ACC112 (cell line): ENCODE data around the gene SERINC5.

Experiments used
- H2AFZ ChIP-seq: fragments of 200-600 bp; sonication (generic); one replicate; pipeline ENCODE4 v1.6.0; 2017; ENCODE audit warnings: antibody characterized with exemption, low read length; ENCODE audit not compliant: unreplicated experiment
- H3K27ac ChIP-seq: fragments of 200-600 bp; sonication (generic); 2 replicates; pipeline ENCODE4 v1.5.1; 2014; ENCODE audit warnings: low read depth, mild to moderate bottlenecking, antibody characterized with exemption, low read length, moderate library complexity
- H3K27me3 ChIP-seq: fragments of 200-600 bp; sonication (generic); 2 replicates; pipeline ENCODE4 v1.6.1; 2014; ENCODE audit warnings: mild to moderate bottlenecking, antibody characterized with exemption, low read length, moderate library complexity, mixed read lengths; ENCODE audit not compliant: insufficient read depth
- H3K36me3 ChIP-seq: fragments of 200-600 bp; sonication (generic); 2 replicates; pipeline ENCODE4 v1.6.1; 2016; ENCODE audit warnings: mild to moderate bottlenecking, antibody characterized with exemption, low read length, moderate library complexity, mixed read lengths; ENCODE audit not compliant: insufficient read depth
- H3K4me1 ChIP-seq: fragments of 200-600 bp; sonication (generic); one replicate; pipeline ENCODE4 v1.6.1; 2016; ENCODE audit warnings: low read length, mixed read lengths; ENCODE audit not compliant: insufficient read depth, unreplicated experiment, control insufficient read depth
- H3K4me3 ChIP-seq: fragments of 200-600 bp; sonication (generic); 2 replicates; pipeline ENCODE4 v1.5.1; 2014; ENCODE audit warnings: mild to moderate bottlenecking, low read depth, low read length
- H3K79me2 ChIP-seq: fragments of 200-600 bp; sonication (generic); one replicate; pipeline ENCODE4 v1.6.0; 2016; ENCODE audit warnings: low read length; ENCODE audit not compliant: control insufficient read depth, unreplicated experiment, insufficient read depth

SERINC5 gene

DNA sequence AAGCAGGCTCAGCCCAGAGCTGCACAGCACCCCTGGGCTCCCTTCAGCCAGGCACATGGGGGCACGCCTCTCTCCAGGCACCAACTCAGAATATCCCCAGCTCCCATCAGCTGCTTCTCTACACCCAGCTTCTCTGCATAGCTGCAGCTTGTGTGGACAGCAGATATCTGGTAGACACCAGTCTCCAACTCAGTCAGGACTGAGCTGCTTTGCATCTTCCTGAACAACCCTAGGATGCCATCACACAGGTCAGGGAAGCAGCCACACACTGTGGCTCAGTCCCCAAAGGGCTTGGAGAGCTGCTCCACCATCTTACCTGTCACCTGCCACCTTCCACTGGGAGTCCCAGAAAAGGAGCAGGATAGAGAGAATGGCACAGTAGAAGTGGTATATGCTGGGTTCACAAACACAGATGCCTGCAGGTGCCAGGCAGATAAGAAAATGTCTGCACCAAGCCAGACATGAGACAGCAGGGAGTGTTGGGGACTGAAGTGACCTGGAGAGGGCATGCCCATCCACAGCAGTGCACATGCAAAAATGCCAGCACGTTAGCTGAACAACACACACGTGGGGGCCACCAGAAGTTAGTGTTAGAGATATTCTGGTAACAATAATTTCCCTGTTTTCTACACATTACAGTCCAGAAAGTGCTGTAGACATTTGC is 178.7 kb downstream of the SERINC5 start:
- H3K27ac ChIP-seq: no peak overlapping the region
- H3K4me1 ChIP-seq: no peaks in the 10 kb centered on the region
- no peak overlapping the region for H3K4me3 ChIP-seq
- no peak overlapping the region for H2AFZ ChIP-seq
- H3K36me3 ChIP-seq: no peaks in the 10 kb centered on the region
- no peaks in the 10 kb centered on the region for H3K79me2 ChIP-seq
- no peaks in the 10 kb centered on the region for H3K27me3 ChIP-seq

GRCh38 chr5:80076131-80077050 is 179.5 kb downstream of the SERINC5 start:
- H3K79me2 ChIP-seq: no peaks in the 10 kb centered on the region

GRCh38 chr5:80072103-80073073 is 183.5 kb downstream of the SERINC5 start:
- Histone ChIP-seq H3K79me2 (no peaks in the 10 kb centered on the region), H3K36me3 (no peaks in the 10 kb centered on the region), H3K4me1 (no peaks in the 10 kb centered on the region), H3K27me3 (0 out of 2 replicates have a peak, but pooled peaks cover 3% of the 10 kb centered on the region), H3K4me3 (no peak overlapping the region), H3K27ac (no peak overlapping the region), H2AFZ (no peak overlapping the region)

More at GRCh38 chr5:80076131-80077050, 179.5 kb downstream of the SERINC5 start:
- no peaks in the 10 kb centered on the region for H3K4me1 ChIP-seq
- no peak overlapping the region for H3K4me3 ChIP-seq
- no peaks in the 10 kb centered on the region for H3K36me3 ChIP-seq
- H3K27me3 ChIP-seq: 0 out of 2 replicates have a peak, but pooled peaks cover 3% of the 10 kb centered on the region
- H3K27ac ChIP-seq: no peak overlapping the region
- no peak overlapping the region for H2AFZ ChIP-seq

DNA sequence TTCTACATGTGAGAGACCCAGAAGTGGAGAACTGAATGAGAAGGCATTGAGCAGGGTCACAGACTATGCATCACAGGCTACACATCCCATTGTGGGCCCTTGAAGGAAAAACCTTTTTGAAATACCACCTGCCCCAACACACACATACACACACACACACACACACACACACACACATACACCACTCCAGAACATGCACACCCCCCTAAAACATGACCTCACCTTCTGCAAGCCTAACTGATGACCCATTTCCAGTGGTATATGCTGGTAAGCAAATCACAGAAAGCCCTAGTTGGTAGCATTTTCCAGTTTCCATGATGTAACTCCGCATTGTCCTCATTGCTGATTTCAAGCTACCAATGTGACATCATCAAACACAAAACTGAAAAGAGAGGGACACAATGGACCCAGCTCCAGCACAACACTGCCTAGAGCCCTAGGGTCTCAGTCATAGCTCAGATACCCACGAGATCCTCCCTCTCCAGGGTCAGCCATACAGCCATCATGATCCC is 184.3 kb downstream of the SERINC5 start:
- Histone ChIP-seq H3K4me3 (no peak overlapping the region), H3K4me1 (no peaks in the 10 kb centered on the region), H3K27me3 (0 out of 2 replicates have a peak, but pooled peaks cover 3% of the 10 kb centered on the region), H3K27ac (no peak overlapping the region), H3K79me2 (no peaks in the 10 kb centered on the region), H2AFZ (no peak overlapping the region), H3K36me3 (no peaks in the 10 kb centered on the region)

DNA sequence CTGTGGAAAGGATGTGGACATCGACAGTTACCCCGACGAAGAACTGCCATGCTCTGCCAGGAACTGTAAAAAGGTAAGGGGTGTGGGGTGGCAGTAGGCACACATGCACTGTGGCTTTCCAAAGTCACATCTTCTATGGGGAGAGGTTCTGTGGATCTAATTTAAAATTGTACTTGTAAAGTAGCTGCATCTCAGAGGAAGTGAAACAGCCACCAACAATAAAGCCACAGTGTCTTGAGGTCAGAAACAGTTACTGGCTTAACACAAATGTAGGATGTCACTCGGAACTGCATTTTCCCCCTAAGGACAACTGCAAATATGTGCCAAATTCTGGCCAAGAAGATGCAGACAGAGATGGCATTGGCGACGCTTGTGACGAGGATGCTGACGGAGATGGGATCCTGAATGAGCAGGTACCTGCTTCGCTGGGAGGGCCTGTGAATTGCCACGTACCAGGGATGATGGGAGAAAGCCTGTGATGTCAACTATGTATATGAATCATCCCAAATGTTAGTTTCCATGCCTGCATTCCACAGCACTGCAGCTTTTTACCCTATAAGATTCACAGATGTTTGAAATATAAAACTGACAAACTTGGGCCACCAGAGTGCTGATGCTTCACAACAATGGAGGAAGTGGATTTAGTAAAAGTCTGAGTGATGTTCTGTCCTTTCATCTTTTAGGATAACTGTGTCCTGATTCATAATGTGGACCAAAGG is 185.4 kb downstream of the SERINC5 start:
- H3K27me3 ChIP-seq: 0 out of 2 replicates have a peak, but pooled peaks cover 3% of the 10 kb centered on the region
- no peak overlapping the region for H2AFZ ChIP-seq
- no peak overlapping the region for H3K27ac ChIP-seq
- no peaks in the 10 kb centered on the region for H3K36me3 ChIP-seq
- no peaks in the 10 kb centered on the region for H3K4me1 ChIP-seq
- H3K4me3 ChIP-seq: no peak overlapping the region
- no peaks in the 10 kb centered on the region for H3K79me2 ChIP-seq

DNA sequence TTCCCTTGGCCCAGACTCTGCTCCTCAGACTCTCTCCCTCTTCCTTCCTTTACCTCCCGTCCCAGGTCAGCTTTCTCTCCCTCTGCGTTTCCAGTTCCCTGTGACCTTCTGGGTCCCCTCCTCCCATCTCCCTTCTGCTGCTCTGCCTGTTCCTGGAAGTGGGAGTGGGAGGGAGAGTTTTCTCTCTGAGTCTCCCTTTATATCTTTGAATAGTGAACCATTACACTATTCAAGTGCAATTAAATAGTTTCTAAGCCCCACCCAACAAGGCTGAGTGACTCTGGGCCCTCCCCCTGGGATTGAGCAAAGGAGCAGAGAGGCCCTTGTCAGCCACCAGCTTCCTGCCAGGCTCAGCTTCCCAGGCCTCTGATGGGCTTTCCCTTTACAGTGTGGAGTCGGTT is 185.9 kb downstream of the SERINC5 start:
- H3K4me3 ChIP-seq: no peak overlapping the region
- peaks cover 7% of the 10 kb centered on the region; the same call in 1 of the 2 replicates for H3K27me3 ChIP-seq
- no peaks in the 10 kb centered on the region for H3K36me3 ChIP-seq
- no peak overlapping the region for H3K27ac ChIP-seq
- H3K4me1 ChIP-seq: no peaks in the 10 kb centered on the region
- H2AFZ ChIP-seq: no peak overlapping the region
- no peaks in the 10 kb centered on the region for H3K79me2 ChIP-seq

DNA sequence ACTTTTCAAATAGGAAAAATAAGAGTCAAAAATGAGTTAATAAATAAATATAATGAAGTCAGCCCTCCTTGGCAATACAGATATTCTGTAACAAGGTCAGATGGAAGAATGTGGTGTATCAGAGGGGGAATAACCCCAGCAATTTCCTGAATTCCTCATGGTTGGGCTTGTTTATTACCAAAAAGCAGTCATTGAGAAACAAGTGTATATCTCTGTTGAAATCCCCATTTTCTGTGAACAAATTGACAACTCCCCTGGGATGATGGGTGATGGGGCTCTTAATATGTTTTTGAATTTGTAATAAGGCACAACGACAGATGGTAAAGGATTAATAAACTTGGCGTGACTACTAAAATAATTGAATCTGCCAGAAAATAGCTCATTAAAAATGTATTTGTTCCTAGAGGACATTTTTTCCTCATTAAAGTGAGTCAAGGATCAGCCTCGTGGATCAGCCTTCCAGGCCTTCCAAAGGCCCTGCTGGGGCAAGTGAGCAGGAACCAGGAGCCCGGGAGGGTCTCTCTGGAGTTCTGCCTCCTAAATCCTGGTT is 186.5 kb downstream of the SERINC5 start:
- H3K27me3 ChIP-seq: peaks cover 12% of the 10 kb centered on the region
- H3K4me1 ChIP-seq: no peaks in the 10 kb centered on the region
- no peak overlapping the region for H3K4me3 ChIP-seq
- H3K36me3 ChIP-seq: no peaks in the 10 kb centered on the region
- no peak overlapping the region for H2AFZ ChIP-seq
- H3K27ac ChIP-seq: no peak overlapping the region
- H3K79me2 ChIP-seq: no peaks in the 10 kb centered on the region

DNA sequence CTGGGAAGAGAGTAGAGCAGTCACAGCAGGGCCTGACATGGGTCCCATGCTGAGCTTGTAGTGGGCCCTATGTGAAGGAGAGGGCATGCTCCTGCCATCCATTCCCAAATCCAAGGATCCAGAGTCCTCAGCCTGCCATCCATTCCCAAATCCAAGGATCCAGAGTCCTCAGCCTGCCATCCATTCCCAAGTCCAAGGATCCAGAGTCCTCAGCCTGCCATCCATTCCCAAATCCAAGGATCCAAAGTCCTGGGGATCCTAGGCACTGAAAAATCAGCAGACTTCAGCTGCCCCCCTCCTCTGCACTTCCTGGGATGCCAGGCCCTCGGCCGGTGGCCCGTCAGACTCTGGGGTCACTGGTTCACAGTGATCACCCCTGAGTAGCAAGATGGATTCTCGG is 187.1 kb downstream of the SERINC5 start:
- peaks cover 12% of the 10 kb centered on the region for H3K27me3 ChIP-seq
- H3K79me2 ChIP-seq: no peaks in the 10 kb centered on the region
- no peak overlapping the region for H3K4me3 ChIP-seq
- no peaks in the 10 kb centered on the region for H3K4me1 ChIP-seq
- H2AFZ ChIP-seq: no peak overlapping the region
- H3K27ac ChIP-seq: no peak overlapping the region
- H3K36me3 ChIP-seq: no peaks in the 10 kb centered on the region

DNA sequence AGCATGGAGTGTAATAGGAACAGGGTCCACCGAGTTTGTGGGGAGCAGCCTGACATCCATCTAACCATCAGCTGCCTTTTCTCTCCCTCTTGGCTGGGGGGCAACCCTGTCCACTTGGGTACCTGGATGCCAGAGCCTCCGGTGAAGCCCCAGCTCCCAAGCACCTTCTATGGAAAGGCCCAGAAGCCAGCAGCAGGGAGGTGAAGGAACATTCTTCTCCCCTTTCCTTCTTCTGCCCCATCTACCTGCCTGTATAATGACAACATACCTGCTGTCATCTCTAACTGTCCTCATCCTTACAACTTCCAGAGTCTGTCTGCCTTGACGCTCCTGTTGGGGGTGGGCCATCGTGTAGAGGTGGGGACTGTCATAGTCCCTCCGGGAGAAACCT is 187.6 kb downstream of the SERINC5 start:
- H3K27ac ChIP-seq: no peak overlapping the region
- H3K4me1 ChIP-seq: no peaks in the 10 kb centered on the region
- H3K4me3 ChIP-seq: no peak overlapping the region
- H3K36me3 ChIP-seq: no peaks in the 10 kb centered on the region
- H2AFZ ChIP-seq: no peak overlapping the region
- no peaks in the 10 kb centered on the region for H3K79me2 ChIP-seq
- peaks cover 12% of the 10 kb centered on the region for H3K27me3 ChIP-seq
